GM18870 (cell line): ENCODE measurements around the gene RNF166.

ENCODE experiments used
- ATAC-seq: cut with Tn5 transposase; IDR thresholded peaks from one replicate; pipeline ENCODE4 v1.9.1; 2021; ENCODE audit warnings: moderate library complexity; ENCODE audit not compliant: unreplicated experiment

RNF166 gene

DNA sequence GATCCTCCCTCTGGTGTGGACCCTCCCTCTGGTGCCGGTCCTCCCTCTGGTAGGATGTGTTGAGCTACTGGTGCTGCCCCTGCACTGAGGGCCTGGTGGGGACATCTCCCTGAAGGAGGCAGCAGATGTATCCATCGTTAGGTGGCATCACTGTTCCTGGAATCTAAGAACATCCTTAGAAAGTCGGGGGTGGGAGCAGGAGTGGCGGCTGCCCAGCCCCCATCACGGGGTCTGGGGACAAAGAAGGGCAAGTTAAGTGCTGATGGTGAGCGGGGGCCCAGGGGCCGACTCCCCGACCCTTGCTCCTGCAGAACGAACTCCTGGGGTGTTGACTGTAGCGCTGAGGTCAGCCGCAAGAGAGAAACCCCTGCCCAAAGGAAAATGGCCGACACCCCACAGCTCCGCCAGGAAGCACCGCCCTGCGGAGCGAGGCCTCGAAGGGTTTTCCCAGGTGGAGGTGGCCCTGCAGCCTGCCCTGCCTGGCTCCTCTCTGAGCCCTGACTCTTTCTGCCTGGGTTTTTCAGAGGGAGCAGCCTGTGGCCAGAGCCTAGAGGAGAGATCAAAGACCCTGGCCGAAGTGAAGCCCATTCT, 5.6 kb upstream of the RNF166 start:
- ATAC-seq, result no peak

DNA sequence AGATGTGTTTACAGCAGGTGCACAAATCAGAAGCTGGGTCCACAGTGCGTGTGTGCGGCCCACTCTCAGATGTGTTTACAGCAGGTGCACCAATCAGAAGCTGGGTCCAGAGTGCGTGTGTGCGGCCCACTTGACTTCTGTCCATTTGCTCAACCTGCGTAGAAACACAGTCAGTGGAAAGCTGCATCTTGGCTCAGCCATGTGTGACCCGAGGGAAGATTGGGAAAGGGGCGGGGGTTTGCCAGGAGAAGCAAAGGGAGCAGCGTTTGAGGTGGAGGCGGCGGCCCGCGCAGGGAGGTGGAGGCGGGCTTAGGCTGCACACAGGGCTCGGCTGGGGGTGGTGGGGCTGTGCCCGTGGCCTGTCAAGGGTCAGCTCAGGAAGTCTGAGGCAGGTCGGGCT, 4.3 kb upstream of the RNF166 start:
- ATAC-seq, result no peak

DNA sequence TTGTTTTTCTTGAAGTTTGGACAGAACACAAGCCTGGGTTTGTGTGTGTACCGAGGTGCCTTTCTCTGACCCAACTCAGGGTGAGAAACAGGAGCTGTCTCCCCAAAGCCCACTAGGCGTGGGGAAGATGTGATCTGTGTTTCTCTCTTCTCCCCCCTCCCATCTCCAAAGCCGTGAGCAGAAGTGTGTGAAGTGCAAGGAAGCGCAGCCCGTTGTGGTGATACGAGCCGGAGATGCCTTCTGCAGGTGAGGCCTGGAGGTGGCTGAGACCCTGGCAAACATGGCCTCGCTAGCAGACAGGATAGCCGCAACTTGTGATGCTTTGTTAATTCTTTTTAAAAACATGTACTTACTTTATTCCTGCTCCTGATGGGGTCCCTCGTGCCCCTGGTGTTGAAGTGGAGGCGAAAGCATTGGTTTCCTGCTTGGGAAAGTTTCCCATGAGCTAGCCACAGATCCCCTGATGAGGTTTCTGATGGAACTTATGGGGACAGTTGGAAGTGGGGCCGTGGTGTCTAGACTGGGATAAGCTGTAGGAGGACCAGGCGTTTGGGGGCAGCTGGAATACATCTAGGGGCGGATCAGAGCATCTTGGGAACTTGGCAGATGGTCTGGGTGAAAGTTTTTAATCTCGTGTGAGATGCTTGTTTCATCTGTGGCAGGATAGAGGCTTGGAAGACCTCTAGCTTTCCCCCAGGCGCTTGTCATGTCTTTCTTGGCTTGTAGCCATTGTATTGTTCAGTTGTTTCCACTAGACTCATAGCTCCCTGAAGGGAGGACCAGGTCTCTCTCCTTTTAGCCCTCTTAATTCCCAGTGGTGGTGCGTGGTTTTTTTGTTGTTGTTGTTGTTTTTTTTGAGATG, 988 bp upstream of the RNF166 start:
- no peak for ATAC-seq

DNA sequence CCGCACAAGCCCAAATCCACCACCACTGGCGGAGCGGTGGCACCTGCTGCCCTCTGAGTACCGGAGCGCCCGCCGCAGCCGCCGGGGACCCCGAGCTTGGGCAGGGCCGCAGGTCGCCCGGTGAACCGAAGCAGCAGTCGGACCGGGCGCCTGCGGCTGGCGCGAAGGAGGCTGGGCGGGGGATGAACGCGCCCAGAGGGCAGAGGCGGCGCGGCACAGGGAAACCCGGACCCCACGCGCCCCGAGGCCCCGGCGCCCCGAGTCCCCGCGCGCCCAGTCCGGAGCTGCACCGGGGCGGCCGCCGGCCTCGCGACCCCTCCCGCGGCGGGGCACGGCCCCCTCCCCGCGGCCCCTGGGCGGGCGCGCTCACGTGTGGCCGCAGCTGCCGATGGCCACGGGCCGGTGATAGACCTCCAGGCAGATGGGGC, 393 bp downstream of the RNF166 start:
- no peak for ATAC-seq

DNA sequence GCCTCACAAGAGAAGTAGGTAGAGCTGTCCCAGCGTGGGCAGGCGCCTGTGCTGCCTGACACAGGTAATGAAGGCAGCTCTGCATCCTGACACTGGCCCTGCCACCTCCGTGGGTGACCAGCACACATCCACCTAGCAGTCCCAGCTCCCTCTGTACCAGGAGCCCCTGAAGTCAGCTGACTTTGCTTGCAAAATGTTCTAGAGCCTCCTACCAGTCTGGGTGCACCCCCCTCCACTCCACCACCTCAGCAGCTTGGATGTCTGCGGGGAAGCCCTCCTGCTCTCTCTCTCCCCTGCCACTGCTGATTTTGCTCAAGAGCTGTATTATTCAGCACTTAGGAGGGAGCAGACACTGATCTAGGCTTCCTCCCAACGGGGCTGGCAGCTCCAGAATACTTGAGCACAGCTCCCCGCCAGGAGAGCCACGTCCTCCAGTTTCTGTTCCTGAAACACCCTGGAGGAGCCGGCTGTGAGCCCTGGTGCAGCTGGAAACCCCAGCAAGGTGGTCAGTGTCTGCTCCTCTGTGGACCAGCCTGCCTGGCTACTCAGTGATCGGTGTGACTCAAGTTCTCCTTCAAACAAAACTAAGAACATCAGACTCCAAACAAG, 1.0 kb downstream of the RNF166 start:
- no peak for ATAC-seq

DNA sequence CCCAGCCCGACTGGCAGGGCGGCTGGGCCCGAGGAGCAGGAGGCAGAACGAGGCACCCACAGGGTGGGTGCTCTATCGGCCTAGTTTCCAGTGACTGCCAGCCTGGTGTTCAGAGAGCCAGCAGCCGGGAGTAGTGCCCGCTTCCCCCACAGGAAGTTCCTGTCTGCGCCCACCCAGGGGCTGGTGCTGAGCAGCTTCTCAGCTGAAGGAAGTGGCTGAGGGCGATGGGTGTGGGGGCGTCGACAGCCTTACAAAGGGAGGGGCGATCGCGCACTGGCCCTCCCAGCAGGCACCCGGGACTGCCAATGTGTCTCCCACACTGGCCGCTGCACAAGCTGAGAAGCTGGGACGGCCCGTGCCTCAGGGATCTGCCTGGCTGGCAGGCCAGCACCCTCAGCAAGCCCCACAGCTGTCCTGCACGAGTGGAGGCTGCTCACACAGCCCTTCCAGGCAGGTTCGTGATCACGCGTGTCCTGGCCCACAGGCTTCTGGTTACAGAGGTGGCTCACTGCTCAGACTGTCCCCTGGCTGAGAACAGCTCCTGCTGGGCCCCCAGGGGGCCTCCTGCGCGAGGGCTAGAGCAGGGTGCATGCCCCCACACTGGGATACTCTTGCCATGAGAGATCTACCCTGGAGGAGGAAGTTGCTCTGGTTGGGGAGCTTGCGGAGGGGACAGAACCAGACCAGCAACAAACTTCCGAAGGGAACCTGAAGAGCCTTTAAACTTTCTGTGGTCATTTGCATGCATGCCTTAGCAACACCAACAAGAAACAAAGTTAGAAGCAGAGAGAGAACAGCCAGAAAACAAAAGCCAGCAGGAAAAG, 2.5 kb downstream of the RNF166 start:
- no peak for ATAC-seq

DNA sequence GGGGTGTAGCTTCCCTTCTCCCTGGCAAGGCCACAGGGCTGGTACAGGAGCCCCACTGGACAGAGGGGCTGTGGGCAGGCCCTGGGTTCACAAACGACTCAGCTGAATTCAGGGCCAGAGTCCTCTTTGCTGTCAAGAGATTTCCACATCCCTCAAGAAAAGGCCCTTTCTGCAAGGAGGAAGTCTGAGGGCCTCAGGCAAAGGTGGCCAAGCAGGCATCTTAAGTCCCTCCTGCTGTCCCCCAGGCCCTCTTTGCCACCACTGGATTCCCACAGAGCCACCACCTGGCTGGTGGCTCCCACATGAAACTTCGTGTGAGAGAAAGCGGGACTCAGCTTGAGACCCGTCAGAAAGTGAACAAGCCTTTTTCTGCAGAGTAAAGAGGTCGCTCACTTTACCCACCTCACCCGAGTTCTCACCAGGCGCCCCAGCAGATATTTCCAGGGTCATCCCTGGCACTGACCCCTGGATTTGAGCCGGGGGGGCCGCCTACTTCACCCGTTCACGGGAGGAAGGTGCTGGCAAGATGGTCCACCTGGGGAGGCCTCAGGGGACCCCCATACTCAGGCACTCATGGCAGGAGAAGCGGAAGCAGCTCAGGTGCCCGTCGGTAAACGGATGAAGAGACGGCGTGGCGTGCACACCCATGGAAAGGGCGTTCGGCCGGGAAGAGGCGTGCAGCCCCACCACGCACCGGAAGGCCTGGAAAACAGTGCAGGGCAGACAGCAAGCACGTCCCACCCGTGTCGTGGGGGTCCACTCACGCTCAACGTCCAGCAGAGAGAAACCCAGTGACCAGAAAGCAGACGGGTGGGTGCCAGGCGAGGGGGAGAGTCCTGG, 3.6 kb downstream of the RNF166 start:
- no peak for ATAC-seq

DNA sequence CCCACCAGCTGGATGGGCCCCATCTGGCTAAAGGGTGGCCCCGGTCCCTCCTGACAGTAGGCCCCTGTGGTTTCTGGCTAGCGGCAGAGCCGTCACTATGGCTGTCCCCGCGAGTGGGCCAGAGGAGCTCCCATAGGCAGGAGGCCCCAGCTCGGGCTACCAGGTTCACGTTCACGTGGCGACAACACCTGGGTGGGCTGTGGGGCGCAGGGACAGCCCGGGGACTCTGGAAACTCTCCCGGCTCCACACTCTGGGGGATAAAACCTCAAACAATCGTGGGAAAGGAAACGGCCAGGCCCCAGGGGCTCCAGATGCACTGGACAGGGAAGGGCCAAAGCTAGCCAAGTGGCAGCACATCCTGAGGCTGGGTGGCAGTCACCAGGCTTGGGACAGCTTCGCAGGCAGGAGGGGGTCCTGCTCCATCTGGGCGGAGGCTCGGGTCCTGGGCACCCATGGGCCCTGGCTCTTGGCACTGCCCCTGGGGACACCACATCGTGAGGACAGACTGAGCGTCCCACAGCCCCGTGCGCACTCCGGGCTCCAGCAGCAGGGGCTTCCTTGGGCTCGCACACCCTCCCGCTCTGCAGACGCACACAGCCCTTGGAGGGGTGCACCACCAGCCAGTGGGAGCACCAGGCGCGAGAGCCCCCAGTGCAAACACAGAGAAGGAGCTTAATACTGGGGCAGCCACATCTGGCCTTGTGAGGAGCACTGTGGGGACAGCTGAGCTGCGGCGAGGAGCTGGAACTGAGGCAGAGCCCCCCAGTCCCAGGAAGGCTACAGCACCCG, 4.4 kb downstream of the RNF166 start:
- ATAC-seq, result no peak

DNA sequence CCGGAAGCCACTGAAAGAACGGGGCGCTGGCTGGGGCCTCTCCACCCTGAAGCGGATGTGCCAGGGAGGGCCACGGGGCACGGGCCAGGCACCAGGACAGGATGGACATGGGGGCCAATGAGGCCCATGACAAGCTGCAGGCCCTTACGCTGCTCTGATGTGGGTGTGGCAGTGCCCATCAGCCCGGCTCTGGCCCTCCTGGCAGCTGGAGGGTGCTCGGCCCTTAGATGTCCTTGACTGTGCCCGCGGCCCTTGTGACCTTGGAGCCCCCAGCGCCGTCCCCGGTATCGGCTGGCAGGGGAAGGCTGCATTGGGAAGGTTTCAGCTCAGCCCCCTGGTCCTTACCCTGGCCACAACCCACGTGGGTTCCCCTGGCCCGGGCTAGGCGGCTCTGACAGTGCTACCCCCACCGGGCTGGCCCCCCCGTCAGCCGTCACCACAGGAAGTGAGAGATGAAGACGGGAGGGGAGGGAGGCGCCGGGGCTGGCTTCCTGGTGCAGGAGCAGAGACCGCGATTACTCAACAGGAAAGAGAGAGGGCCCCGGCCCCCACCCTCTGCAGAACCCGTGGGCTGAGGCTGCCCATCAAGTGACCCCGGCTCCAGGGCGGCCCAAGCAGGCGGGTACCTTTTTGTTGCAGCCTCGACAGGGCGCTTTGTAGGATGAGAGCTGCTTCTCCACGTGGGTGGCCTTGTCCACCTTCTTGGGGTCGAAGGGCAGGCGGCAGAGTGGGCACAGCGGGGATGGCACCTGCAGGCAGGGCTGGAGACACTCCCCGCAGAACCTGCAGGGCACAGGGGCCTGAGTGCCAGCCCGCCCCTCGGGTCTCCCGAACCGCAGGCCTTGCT, 5.3 kb downstream of the RNF166 start:
- no peak for ATAC-seq

DNA sequence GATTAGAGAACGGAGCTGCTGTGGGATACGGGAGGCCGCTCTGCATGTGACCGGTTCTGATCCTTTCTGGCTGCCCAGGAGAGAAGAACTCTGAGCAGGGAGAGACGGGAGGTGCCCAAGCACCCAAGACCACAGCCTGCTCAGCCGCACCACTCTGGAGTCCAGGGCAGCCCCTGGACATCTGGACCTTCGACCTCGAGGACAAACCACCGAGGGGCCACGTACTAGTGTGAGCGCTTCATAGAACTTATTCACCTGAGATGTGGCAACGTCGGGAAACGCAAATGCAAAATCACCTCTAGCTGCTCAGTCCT, 5.9 kb downstream of the RNF166 start:
- no peak for ATAC-seq

DNA sequence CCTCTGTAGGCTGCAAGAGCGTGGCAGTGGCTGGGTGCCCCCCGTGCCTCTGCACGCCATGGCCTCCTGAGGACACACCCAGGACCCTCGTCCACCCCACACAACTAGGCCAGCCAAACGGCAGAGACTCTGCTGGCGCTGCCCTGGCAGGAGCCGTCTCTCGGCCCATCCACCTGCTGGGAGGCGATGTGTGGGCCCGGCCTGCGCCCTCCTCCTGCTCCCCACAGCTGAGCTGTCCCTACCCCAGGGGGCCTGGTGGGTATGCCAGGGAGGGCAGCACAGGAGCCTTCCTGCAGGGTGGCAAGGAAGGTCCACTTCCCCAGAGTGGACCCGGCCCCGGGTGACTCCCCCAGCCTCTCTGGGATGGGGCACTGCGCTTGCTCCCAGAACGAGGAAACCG, 7.0 kb downstream of the RNF166 start:
- no peak for ATAC-seq

DNA sequence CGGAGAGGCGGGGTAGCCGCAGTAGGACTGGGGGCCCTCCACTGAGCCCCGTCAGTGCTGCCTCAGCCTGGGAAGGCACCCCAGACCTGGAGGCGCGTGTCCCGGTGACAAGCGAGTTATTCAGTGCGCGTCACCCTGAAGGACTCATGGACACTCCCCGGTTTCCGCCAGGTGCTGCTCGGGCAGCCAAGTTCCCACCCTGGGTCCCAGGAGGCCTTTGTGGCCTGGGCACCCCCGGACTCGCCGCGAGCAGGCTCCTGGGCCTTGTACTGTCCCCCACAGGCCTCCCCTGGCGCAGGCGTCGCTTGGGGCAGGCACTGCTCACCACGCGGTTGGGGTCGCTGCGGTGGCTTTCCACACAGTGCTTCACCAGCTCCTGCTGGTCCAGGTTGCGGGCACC, 7.6 kb downstream of the RNF166 start:
- ATAC-seq, result no peak

DNA sequence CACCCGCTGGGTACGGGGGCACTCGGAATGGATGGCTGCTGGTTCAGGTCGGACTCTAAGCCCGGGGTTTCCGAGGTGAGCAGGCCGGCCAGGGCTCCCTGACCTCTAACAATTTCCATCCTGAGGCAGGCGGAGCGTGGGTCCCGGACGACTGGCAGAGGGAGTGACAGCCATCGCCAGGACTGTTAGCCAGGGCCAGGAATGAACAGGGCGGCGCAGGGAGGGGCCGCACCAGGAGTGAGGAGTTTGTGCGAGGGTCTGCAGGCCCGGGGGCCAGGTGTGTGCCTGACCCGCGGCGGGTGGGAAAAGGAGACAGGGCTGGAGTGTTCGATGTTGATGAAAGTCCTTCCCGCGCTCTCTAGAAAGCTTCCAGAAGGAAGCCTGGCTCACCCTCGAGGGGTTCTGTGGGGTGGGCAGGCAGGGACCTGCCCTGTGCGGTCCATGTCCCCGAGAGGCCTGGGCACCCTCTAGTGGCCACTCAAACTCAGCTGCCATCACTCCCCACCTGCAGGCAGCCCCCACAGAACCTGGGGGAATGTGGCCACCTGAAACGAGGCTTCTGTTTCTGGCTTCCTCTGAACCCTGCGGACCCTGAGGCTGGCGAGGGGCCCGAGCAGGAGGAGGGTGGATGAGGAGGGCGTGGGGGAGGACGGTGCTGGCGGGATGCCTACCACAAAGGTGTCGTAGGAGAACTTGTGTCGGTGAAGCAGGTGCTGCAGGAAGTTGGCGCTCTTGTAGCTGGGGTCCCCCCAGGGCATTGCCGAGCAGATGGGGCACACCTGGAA, 8.2 kb downstream of the RNF166 start:
- no peak for ATAC-seq

DNA sequence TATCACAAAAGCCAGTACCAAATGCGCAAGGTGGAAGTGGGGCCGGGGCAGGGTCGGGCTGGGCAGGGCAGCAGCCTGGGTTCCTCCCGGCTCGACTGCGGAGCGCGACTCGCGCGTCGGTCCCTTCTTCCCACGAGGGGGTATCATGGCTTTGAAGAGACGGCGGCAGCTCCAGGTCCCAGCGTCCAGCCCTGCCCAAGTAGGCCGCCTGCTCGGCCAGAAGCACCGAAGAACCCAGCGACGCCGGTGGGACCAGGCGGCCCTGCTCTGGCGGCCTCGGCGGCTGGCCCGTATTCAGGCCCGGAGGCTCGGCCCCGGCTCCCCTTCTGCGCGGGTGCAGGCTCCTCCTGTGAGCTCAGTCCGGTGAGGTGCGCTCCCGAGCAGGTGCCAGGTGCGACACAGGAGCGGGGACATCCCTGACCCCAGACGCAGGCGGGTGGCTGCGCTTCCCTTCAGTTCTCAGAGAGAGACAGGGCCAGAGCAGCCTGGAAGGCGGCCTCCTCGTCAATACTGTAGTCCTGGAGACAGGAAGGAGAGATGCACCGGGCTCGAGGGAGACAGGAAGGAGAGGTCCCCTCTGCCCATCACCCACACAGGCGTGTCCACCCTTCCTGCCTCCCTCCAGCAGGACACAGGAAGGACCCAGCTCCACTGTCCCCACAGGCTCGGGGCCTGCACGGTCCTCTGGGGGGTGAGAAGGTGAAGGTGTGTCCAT, 8.9 kb downstream of the RNF166 start:
- no peak for ATAC-seq

DNA sequence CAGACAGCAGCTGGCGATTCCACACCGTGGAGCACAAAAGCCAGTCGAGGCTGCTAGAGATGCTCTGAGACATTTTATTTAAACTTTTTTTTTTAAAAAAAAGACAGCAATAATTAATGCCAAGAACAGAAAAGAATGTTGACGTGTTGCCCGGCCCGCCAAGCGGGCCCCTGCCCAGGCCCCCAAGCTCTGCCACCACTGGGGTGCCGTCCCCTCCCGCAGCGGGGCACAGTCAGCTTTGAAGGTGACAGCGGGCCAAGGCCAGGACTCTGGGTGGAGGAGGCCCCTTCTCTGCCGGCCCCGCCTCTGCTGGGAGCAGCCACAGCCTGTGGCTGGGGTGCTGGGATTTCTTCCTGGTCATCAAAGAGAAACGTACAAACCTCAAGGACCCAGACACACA, 9.8 kb downstream of the RNF166 start:
- ATAC-seq, result no peak

DNA sequence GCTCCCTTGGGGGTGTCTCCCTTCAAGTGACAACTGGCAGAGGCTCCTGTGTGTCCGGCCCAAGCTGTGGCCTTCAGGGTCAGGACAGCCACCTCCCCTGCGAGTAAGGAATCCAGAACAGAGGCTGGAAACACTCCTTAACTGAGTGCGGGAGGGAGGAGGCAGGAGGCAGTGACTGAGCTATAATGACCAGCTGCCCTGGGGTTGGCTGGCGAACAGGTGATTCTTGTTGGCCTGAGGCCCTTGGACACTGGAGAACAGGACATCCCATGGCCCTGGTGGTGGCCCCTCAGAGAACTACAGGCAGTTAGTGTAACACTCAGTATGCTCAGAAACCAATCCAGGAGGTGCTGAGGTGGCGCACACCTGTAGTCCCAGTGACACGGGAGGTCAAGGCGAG, 10.5 kb downstream of the RNF166 start:
- no peak for ATAC-seq

DNA sequence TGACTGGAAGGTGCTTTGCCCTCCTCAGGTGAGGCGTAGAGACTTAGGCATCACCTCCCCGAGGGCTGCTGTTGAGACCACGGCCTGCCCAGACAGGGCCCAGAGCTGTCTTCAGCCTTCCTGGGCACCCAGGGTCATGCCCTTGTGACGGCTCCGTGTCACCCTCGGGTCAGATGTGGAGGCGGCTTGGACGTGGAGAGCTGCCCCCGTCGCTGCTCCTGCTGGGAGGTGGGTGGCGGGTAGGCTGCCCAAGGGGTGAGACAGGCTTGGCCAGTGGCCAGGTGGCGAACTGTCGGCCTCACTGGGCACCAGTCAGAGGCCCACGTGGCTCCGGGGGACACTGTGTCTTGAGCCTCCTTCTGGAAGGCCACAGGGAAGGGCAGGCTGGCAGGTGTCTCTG, 11.0 kb downstream of the RNF166 start:
- ATAC-seq, result no peak
